Measurements from ENCODE around the gene RABAC1. TPM values are rescaled to one million over a fixed set of nuclear protein-coding genes. Genes with fewer than 3 reads are reported as not detected.

RABAC1 gene
- total and polyA plus RNA-seq, 2 of the 4 experiments (the other 2 are of a cell fraction) = 117 to 276 TPM

DNA sequence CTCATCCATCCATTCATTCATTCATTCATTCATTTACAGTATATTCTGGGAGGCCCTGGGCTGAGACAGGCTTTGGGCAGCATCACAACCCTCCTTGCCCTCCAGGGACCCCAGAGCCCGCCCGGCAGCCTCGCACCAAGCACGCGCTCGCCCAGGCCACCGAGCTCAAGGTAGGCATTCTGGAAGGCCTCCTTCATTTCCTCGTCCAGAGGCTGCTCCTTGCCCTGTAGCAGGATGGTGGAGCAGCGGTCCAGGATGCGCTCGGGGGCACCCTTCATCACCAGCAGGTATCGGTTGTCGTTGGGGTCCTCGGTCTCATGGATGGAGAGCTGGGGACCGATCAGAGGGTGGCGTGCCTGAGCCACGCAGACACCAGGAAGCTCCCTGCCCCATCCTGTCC, 19.3 kb upstream of the RABAC1 start:
- H4K5ac ChIP-seq (ENCODE audit: low read depth, low read length) = no peak overlapping the region
- no peak overlapping the region for H2AK9ac ChIP-seq (replicated peaks; ENCODE audit: low read depth, low read length, poor library complexity)
- no peak overlapping the region for H3K18ac ChIP-seq (ENCODE audit: low read depth, low read length)
- in situ Hi-C loops (cut with MboI; ENCODE audit: low sequenced_read_pairs) (no loop called here), intact Hi-C loops (cut with micrococcal nuclease) (no loop called here), dilution Hi-C loops (cut with HindIII; ENCODE audit: low sequenced_read_pairs, unreplicated experiment) (no loop called here)
- H3K79me1 ChIP-seq (ENCODE audit: low read depth in 1 of 2, low read length in 2 of 2) = no peaks in the 10 kb centered on the region
- no peak overlapping the region for H3K14ac ChIP-seq (replicated peaks; ENCODE audit: low read depth, low read length)
- 75% methylated on average over 11 of the region's 17 CpGs; no CpG with 5 or more reads in 1 of the 2 experiments for WGBS, 2 experiments (ENCODE audit: extremely low coverage in 2 of 2, insufficient read length in 1 of 2)
- no peak overlapping the region for H4K91ac ChIP-seq (ENCODE audit: insufficient read depth, low read depth, low read length)
- H3K4ac ChIP-seq (ENCODE audit: low read depth, low read length) = no peak overlapping the region
- H3K9ac ChIP-seq (ENCODE audit: low read depth, low read length) = no peak overlapping the region
- H2AFZ ChIP-seq (replicated peaks; ENCODE audit: low read length, poor library complexity) = no peak overlapping the region
- no peak overlapping the region for H3K27ac ChIP-seq (ENCODE audit: insufficient read depth, low read length)
- no peak overlapping the region for H2BK20ac ChIP-seq (ENCODE audit: low read depth, low read length)
- no peak overlapping the region for H2BK15ac ChIP-seq (ENCODE audit: low read depth, low read length)
- ChIA-PET CTCF (no interaction called here), POLR2A (ENCODE audit: unreplicated experiment) (no interaction called here)
- no peak overlapping the region for H2BK120ac ChIP-seq (ENCODE audit: low read depth, low read length)
- H2AK5ac ChIP-seq (ENCODE audit: low read depth, low read length) = no peak overlapping the region
- peaks cover 28% of the 10 kb centered on the region for H3K27me3 ChIP-seq (ENCODE audit: control insufficient read depth, insufficient read depth, low read length)
- no peak overlapping the region for H3K56ac ChIP-seq (ENCODE audit: extremely low read depth, insufficient read depth, low read length)
- H4K8ac ChIP-seq (ENCODE audit: low read depth in 2 of 2, low read length in 2 of 2) = no peak overlapping the region
- H3K4me2 ChIP-seq (ENCODE audit: low read depth, low read length) = no peak overlapping the region
- DNase-seq (no peak), ATAC-seq (ENCODE audit: low read depth) (no peak)
- no peak overlapping the region for H3K4me3 ChIP-seq (ENCODE audit: insufficient read depth, low read depth, low read length)
- H4K20me1 ChIP-seq (ENCODE audit: insufficient read depth, low read length) = no peaks in the 10 kb centered on the region
- H2BK5ac ChIP-seq (ENCODE audit: low read depth, low read length, poor library complexity, severe bottlenecking) = no peak overlapping the region
- no peaks in the 10 kb centered on the region for H3K9me3 ChIP-seq (ENCODE audit: control insufficient read depth, insufficient read depth, low read length)
- H3K36me3 ChIP-seq (ENCODE audit: control insufficient read depth, insufficient read depth, low read length) = no peaks in the 10 kb centered on the region
- H3K9me1 ChIP-seq (ENCODE audit: insufficient read depth, low read length) = no peaks in the 10 kb centered on the region
- H3K4me1 ChIP-seq (ENCODE audit: control insufficient read depth, insufficient read depth, low read length) = no peaks in the 10 kb centered on the region
- TF ChIP-seq POLR2A (IDR thresholded peaks at IDR 0.05; ENCODE audit: low read depth, low read length) = no peak
- TF ChIP-seq MAFK (IDR thresholded peaks at IDR 0.05; ENCODE audit: low read depth, low read length) = no peak
- TF ChIP-seq RFX5 (IDR thresholded peaks at IDR 0.05; ENCODE audit: low read depth, low read length) = no peak
- TF ChIP-seq FOS (IDR thresholded peaks at IDR 0.05; ENCODE audit: low read depth, low read length) = no peak
- TF ChIP-seq, protein P1, sequence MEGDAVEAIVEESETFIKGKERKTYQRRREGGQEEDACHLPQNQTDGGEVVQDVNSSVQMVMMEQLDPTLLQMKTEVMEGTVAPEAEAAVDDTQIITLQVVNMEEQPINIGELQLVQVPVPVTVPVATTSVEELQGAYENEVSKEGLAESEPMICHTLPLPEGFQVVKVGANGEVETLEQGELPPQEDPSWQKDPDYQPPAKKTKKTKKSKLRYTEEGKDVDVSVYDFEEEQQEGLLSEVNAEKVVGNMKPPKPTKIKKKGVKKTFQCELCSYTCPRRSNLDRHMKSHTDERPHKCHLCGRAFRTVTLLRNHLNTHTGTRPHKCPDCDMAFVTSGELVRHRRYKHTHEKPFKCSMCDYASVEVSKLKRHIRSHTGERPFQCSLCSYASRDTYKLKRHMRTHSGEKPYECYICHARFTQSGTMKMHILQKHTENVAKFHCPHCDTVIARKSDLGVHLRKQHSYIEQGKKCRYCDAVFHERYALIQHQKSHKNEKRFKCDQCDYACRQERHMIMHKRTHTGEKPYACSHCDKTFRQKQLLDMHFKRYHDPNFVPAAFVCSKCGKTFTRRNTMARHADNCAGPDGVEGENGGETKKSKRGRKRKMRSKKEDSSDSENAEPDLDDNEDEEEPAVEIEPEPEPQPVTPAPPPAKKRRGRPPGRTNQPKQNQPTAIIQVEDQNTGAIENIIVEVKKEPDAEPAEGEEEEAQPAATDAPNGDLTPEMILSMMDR (conservative IDR thresholded peaks at IDR 0.05; ENCODE audit: low read depth, low read length) = no peak
- no peak for TF ChIP-seq NFE2L2 (IDR thresholded peaks at IDR 0.05; ENCODE audit: low read depth, low read length)
- TF ChIP-seq CEBPB (IDR thresholded peaks at IDR 0.05; ENCODE audit: low read depth, low read length) = no peak
- no peak for TF ChIP-seq BHLHE40 (IDR thresholded peaks at IDR 0.05; ENCODE audit: low read depth, low read length)
- TF ChIP-seq RAD21 (IDR thresholded peaks at IDR 0.05; ENCODE audit: low read length) = no peak
- TF ChIP-seq MXI1 (IDR thresholded peaks at IDR 0.05; ENCODE audit: borderline replicate concordance, low read depth, low read length) = no peak
- no peak for TF ChIP-seq CHD1 (IDR thresholded peaks at IDR 0.05; ENCODE audit: low read depth, low read length)
- TF ChIP-seq, protein P2, sequence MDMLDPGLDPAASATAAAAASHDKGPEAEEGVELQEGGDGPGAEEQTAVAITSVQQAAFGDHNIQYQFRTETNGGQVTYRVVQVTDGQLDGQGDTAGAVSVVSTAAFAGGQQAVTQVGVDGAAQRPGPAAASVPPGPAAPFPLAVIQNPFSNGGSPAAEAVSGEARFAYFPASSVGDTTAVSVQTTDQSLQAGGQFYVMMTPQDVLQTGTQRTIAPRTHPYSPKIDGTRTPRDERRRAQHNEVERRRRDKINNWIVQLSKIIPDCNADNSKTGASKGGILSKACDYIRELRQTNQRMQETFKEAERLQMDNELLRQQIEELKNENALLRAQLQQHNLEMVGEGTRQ (IDR thresholded peaks at IDR 0.05; ENCODE audit: low read depth, low read length) = no peak
- TF ChIP-seq, protein P3, sequence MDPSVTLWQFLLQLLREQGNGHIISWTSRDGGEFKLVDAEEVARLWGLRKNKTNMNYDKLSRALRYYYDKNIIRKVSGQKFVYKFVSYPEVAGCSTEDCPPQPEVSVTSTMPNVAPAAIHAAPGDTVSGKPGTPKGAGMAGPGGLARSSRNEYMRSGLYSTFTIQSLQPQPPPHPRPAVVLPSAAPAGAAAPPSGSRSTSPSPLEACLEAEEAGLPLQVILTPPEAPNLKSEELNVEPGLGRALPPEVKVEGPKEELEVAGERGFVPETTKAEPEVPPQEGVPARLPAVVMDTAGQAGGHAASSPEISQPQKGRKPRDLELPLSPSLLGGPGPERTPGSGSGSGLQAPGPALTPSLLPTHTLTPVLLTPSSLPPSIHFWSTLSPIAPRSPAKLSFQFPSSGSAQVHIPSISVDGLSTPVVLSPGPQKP (IDR thresholded peaks at IDR 0.05; ENCODE audit: borderline replicate concordance, low read depth, low read length) = no peak
- H3K23ac ChIP-seq (ENCODE audit: low read depth, low read length) = no peak overlapping the region
- no TSS peak for BruUV-seq (replicated peaks)

All from IMR-90 (cell line).